HEK293 (cell line): Measurements from ENCODE around the gene ARAP3.

Experiments used
- CTCF ChIP-seq: fragments of 450-650 bp; formaldehyde crosslinking; IDR thresholded peaks from 2 replicates; pipeline ENCODE4 v1.5.1; 2016; ENCODE audit warnings: missing biosample characterization, missing genetic modification characterization
- GLIS2 ChIP-seq: fragments of 450-650 bp; formaldehyde crosslinking; IDR thresholded peaks from 2 replicates; pipeline ENCODE4 v1.5.1; 2016; ENCODE audit warnings: missing biosample characterization, missing genetic modification characterization
- KLF10 ChIP-seq: fragments of 450-650 bp; IDR thresholded peaks from 2 replicates; pipeline ENCODE4 v1.5.1; 2018; ENCODE audit warnings: missing biosample characterization, mild to moderate bottlenecking, missing genetic modification characterization
- OVOL3 ChIP-seq: fragments of 450-650 bp; formaldehyde crosslinking; IDR thresholded peaks from 2 replicates; pipeline ENCODE4 v1.5.1; 2016; ENCODE audit warnings: missing biosample characterization, missing genetic modification characterization
- SP3 ChIP-seq: fragments of 450-650 bp; formaldehyde crosslinking; IDR thresholded peaks from 2 replicates; pipeline ENCODE4 v1.5.1; 2016; ENCODE audit warnings: missing biosample characterization, missing genetic modification characterization
- ZBTB17 ChIP-seq: fragments of 450-650 bp; formaldehyde crosslinking; IDR thresholded peaks from 2 replicates; pipeline ENCODE4 v1.5.1; 2016; ENCODE audit warnings: missing biosample characterization, missing genetic modification characterization
- ZFP37 ChIP-seq: fragments of 450-650 bp; formaldehyde crosslinking; IDR thresholded peaks from 2 replicates; pipeline ENCODE4 v1.5.1; 2016; ENCODE audit warnings: missing biosample characterization, missing genetic modification characterization
- ZNF10 ChIP-seq: fragments of 450-650 bp; formaldehyde crosslinking; IDR thresholded peaks from 2 replicates; pipeline ENCODE4 v1.5.1; 2017; ENCODE audit warnings: missing biosample characterization, missing genetic modification characterization
- ZNF121 ChIP-seq: fragments of 450-650 bp; formaldehyde crosslinking; IDR thresholded peaks from 2 replicates; pipeline ENCODE4 v1.5.1; 2016; ENCODE audit warnings: missing biosample characterization, missing genetic modification characterization
- ZNF157 ChIP-seq: fragments of 450-650 bp; formaldehyde crosslinking; IDR thresholded peaks from 2 replicates; pipeline ENCODE4 v1.5.1; 2016; ENCODE audit warnings: missing biosample characterization, missing genetic modification characterization
- ZNF248 ChIP-seq: fragments of 450-650 bp; formaldehyde crosslinking; IDR thresholded peaks from 2 replicates; pipeline ENCODE4 v1.5.1; 2017; ENCODE audit warnings: missing biosample characterization, missing genetic modification characterization
- ZNF26 ChIP-seq: fragments of 450-650 bp; formaldehyde crosslinking; IDR thresholded peaks from 2 replicates; pipeline ENCODE4 v1.5.1; 2016; ENCODE audit warnings: missing biosample characterization, missing genetic modification characterization
- ZNF266 ChIP-seq: fragments of 450-650 bp; formaldehyde crosslinking; IDR thresholded peaks from 2 replicates; pipeline ENCODE4 v1.5.1; 2016; ENCODE audit warnings: missing biosample characterization, missing genetic modification characterization, low read depth
- ZNF280D ChIP-seq: fragments of 450-650 bp; formaldehyde crosslinking; IDR thresholded peaks from 2 replicates; pipeline ENCODE4 v1.5.1; 2016; ENCODE audit warnings: missing biosample characterization, missing genetic modification characterization
- ZNF292 ChIP-seq: fragments of 450-650 bp; formaldehyde crosslinking; IDR thresholded peaks from 2 replicates; pipeline ENCODE4 v1.5.1; 2016; ENCODE audit warnings: low read depth, missing biosample characterization, missing genetic modification characterization, borderline replicate concordance
- ZNF548 ChIP-seq: fragments of 450-650 bp; formaldehyde crosslinking; IDR thresholded peaks from 2 replicates; pipeline ENCODE4 v1.5.1; 2016; ENCODE audit warnings: missing biosample characterization, missing genetic modification characterization
- ZNF629 ChIP-seq: fragments of 450-650 bp; formaldehyde crosslinking; IDR thresholded peaks from 2 replicates; pipeline ENCODE4 v1.5.1; 2017; ENCODE audit warnings: missing biosample characterization, missing genetic modification characterization
- ZNF791 ChIP-seq: fragments of 450-650 bp; formaldehyde crosslinking; IDR thresholded peaks from 2 replicates; pipeline ENCODE4 v1.5.1; 2016; ENCODE audit warnings: missing biosample characterization, missing genetic modification characterization
- TF ChIP-seq, protein P1 (sequence below): fragments of 450-650 bp; formaldehyde crosslinking; IDR thresholded peaks from 2 replicates; pipeline ENCODE4 v1.5.1; 2017; ENCODE audit warnings: missing biosample characterization, missing genetic modification characterization
- TF ChIP-seq, protein P2 (sequence below): fragments of 450-650 bp; formaldehyde crosslinking; IDR thresholded peaks from 2 replicates; pipeline ENCODE4 v1.5.1; 2016; ENCODE audit warnings: missing biosample characterization, missing genetic modification characterization
- TF ChIP-seq, protein P3 (sequence below): fragments of 450-650 bp; formaldehyde crosslinking; optimal IDR thresholded peaks from 2 replicates; pipeline ENCODE3; 2016; ENCODE audit warnings: missing biosample characterization, mild to moderate bottlenecking, missing genetic modification characterization
- TF ChIP-seq, protein P4 (sequence below): fragments of 450-650 bp; formaldehyde crosslinking; IDR thresholded peaks from 2 replicates; pipeline ENCODE4 v1.5.1; 2017; ENCODE audit warnings: missing biosample characterization, missing genetic modification characterization
- TF ChIP-seq, protein P5 (sequence below): fragments of 450-650 bp; formaldehyde crosslinking; IDR thresholded peaks from 2 replicates; pipeline ENCODE4 v1.5.1; 2016; ENCODE audit warnings: missing biosample characterization, missing genetic modification characterization

Gene ARAP3

DNA sequence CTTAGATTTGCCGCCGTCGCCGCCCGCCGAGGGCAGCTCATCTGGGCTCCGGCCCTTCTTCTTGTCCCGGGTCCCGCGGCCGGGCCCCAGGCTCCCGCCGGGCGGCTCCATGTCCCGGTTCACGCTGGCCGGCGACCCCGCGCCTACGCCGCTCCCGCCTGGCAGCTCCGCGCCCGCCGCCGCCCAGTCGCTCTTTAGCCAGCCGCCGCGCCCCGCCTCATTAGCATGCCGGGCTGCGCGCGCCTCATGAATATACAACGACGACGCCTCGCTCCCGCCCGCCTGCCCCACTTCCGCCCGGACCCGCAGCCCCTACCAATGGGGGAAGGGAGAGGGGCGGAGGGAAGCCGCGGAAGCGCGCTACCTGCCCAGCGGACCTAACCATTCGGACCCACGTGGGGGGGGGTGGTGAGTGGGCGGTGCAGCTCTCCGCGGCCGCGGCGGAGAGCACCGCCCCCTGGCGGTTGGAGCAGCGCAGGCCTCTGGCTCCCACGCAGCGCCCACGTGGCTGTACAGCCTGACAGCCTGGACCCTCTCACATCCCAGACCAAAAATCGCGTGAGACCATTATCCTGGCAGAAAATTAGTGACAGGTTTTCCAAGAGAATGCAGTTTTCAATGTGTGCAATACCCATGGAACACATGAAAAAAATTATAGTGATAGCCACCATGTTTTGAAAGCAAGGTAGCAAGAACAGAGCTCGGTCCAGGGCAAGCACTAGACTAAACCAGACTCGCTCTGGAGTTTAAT is 63.1 kb downstream of the ARAP3 start, which contains the start of gene DIAPH1 (continued):
- TF ChIP-seq, protein P1, sequence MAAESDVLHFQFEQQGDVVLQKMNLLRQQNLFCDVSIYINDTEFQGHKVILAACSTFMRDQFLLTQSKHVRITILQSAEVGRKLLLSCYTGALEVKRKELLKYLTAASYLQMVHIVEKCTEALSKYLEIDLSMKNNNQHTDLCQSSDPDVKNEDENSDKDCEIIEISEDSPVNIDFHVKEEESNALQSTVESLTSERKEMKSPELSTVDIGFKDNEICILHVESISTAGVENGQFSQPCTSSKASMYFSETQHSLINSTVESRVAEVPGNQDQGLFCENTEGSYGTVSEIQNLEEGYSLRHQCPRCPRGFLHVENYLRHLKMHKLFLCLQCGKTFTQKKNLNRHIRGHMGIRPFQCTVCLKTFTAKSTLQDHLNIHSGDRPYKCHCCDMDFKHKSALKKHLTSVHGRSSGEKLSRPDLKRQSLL = peak; percentile 55; the same call in 1 of the 2 replicates
- TF ChIP-seq ZNF548 (tag by site-specific recombination) (no peak), ZNF280D (tag by site-specific recombination) (no peak; the same call in 1 of the 2 replicates), KLF10 (tag by site-specific recombination) (peak; percentile 80), ZNF629 (tag by site-specific recombination) (peak; percentile 80), ZNF791 (tag by site-specific recombination) (no peak), GLIS2 (tag by site-specific recombination) (peak; percentile 43), ZNF121 (0 out of 2 replicates have a peak, but pooled peaks have one; percentile 38), ZNF10 (tag by site-specific recombination) (0 out of 2 replicates have a peak, but pooled peaks have one; percentile 45), SP3 (tag by site-specific recombination) (peak; percentile 96), ZBTB17 (peak; percentile 57; the same call in 1 of the 2 replicates), ZFP37 (tag by site-specific recombination) (peak; percentile 61; the same call in 1 of the 2 replicates), ZNF26 (no peak), CTCF (tag by site-specific recombination) (peak; percentile 99), OVOL3 (no peak), ZNF157 (no peak), ZNF292 (tag by site-specific recombination) (no peak), ZNF266 (tag by site-specific recombination) (no peak), ZNF248 (no peak)
- TF ChIP-seq, protein P2, sequence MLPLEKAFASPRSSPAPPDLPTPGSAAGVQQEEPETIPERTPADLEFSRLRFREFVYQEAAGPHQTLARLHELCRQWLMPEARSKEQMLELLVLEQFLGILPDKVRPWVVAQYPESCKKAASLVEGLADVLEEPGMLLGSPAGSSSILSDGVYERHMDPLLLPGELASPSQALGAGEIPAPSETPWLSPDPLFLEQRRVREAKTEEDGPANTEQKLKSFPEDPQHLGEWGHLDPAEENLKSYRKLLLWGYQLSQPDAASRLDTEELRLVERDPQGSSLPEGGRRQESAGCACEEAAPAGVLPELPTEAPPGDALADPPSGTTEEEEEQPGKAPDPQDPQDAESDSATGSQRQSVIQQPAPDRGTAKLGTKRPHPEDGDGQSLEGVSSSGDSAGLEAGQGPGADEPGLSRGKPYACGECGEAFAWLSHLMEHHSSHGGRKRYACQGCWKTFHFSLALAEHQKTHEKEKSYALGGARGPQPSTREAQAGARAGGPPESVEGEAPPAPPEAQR (tag by site-specific recombination) = no peak
- TF ChIP-seq, protein P3, sequence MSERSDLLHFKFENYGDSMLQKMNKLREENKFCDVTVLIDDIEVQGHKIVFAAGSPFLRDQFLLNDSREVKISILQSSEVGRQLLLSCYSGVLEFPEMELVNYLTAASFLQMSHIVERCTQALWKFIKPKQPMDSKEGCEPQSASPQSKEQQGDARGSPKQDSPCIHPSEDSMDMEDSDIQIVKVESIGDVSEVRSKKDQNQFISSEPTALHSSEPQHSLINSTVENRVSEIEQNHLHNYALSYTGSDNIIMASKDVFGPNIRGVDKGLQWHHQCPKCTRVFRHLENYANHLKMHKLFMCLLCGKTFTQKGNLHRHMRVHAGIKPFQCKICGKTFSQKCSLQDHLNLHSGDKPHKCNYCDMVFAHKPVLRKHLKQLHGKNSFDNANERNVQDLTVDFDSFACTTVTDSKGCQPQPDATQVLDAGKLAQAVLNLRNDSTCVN = peak; percentile 99
- TF ChIP-seq, protein P4, sequence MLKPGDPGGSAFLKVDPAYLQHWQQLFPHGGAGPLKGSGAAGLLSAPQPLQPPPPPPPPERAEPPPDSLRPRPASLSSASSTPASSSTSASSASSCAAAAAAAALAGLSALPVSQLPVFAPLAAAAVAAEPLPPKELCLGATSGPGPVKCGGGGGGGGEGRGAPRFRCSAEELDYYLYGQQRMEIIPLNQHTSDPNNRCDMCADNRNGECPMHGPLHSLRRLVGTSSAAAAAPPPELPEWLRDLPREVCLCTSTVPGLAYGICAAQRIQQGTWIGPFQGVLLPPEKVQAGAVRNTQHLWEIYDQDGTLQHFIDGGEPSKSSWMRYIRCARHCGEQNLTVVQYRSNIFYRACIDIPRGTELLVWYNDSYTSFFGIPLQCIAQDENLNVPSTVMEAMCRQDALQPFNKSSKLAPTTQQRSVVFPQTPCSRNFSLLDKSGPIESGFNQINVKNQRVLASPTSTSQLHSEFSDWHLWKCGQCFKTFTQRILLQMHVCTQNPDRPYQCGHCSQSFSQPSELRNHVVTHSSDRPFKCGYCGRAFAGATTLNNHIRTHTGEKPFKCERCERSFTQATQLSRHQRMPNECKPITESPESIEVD = no peak
- TF ChIP-seq, protein P5, sequence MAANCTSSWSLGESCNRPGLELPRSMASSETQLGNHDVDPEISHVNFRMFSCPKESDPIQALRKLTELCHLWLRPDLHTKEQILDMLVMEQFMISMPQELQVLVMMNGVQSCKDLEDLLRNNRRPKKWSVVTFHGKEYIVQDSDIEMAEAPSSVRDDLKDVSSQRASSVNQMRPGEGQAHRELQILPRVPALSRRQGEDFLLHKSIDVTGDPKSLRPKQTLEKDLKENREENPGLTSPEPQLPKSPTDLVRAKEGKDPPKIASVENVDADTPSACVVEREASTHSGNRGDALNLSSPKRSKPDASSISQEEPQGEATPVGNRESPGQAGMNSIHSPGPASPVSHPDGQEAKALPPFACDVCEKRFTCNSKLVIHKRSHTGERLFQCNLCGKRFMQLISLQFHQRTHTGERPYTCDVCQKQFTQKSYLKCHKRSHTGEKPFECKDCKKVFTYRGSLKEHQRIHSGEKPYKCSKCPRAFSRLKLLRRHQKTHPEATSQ (tag by site-specific recombination) = peak; percentile 86
